Activated CD8-positive, alpha-beta T cell treated with anti-CD3 and anti-CD28 coated beads for 36 hours (primary cell): ENCODE results near the gene ATG9B. TPM values are rescaled to one million over a fixed set of nuclear protein-coding genes. Genes with fewer than 3 reads are reported as not detected.

Experiments
- ATAC-seq: fragments of 200-7000 bp; cut with Tn5 transposase; one replicate; pipeline ENCODE4 v1.10.0; 2021; ENCODE audit warnings: mild to moderate bottlenecking, moderate library complexity
- CTCF ChIA-PET: fragments of 350-600 bp; sonication (Branson Sonifier 250); formaldehyde crosslinking; loops from one replicate; lab custom pipeline; 2021; ENCODE audit warnings: antibody characterized with exemption; lab: Charles Lee
- POLR2A ChIA-PET: fragments of 350-600 bp; sonication (Branson Sonifier 250); formaldehyde crosslinking; loops from one replicate; lab custom pipeline; 2021; ENCODE audit warnings: antibody characterized with exemption; lab: Charles Lee
- DNase-seq: peaks from one replicate; pipeline ENCODE4 v3.0.0-alpha.2; 2020
- H3K27ac Mint-ChIP-seq: one replicate; pipeline ENCODE4 v1.8.0; 2021; ENCODE audit warnings: mild to moderate bottlenecking, mixed read lengths
- H3K27me3 Mint-ChIP-seq: one replicate; pipeline ENCODE4 v1.8.0; 2021; ENCODE audit warnings: mixed read lengths
- H3K36me3 Mint-ChIP-seq: one replicate; pipeline ENCODE4 v1.8.0; 2021; ENCODE audit warnings: low read depth, mixed read lengths
- H3K4me1 Mint-ChIP-seq: one replicate; pipeline ENCODE4 v1.8.0; 2021; ENCODE audit warnings: low read depth, mixed read lengths
- H3K4me3 Mint-ChIP-seq: one replicate; pipeline ENCODE4 v1.8.0; 2021; ENCODE audit warnings: mild to moderate bottlenecking, moderate library complexity, mixed read lengths
- H3K9me3 Mint-ChIP-seq: one replicate; pipeline ENCODE4 v1.8.0; 2021; ENCODE audit warnings: mixed read lengths
- CTCF ChIP-seq: fragments of 200-600 bp; IDR thresholded peaks from one replicate; pipeline ENCODE4 v1.8.0; 2022; ENCODE audit warnings: antibody characterized with exemption, mild to moderate bottlenecking
- intact Hi-C: fragments of 100-400 bp; cut with micrococcal nuclease; formaldehyde crosslinking; loops from one replicate; pipeline ENCODE4 v1.10.0; 2022
- total RNA-seq, 2 experiments: library from RNA; stranded (reverse); gene quantifications; one replicate each; pipeline ENCODE4 v1.2.3, GENCODE V29; 2021

ATG9B gene
- total RNA-seq, 2 experiments from 2014 or later = 12.6 to 14.0 TPM

GRCh38 chr7:151020231-151020630 is 4.1 kb downstream of the ATG9B start:
- Mint-ChIP-seq H3K4me3 (no peak overlapping the region), H3K4me1 (peaks cover 34% of the 10 kb centered on the region), H3K27ac (no peak overlapping the region), H3K27me3 (peaks cover 10% of the 10 kb centered on the region), H3K36me3 (peaks cover 3% of the 10 kb centered on the region), H3K9me3 (no peaks in the 10 kb centered on the region)
- CTCF ChIA-PET = interaction anchor here (2.7 to 8.6 kb wide), 4 partner anchors 9 to 122 kb away, joined by 15 to 73 read pairs (median 23); partner anchors contain the start of gene ABCB8
- TF ChIP-seq CTCF = no peak
- intact Hi-C loops = no loop called here
- POLR2A ChIA-PET = interaction anchor here (0.5 to 3.5 kb wide), 5 partner anchors 8 to 111 kb away, joined by 3 to 20 read pairs (median 3); partner anchors contain the start of gene ABCB8
- no peak for ATAC-seq
- no peak for DNase-seq

GRCh38 chr7:151019130-151019447 is 5.2 kb downstream of the ATG9B start:
- peaks cover 10% of the 10 kb centered on the region for H3K36me3 Mint-ChIP-seq
- no peak for TF ChIP-seq CTCF
- H3K27ac Mint-ChIP-seq = peak overlapping the region; percentile 76
- peaks cover 10% of the 10 kb centered on the region for H3K27me3 Mint-ChIP-seq
- H3K9me3 Mint-ChIP-seq = no peaks in the 10 kb centered on the region
- ChIA-PET CTCF (interaction anchor here (0.6 to 8.6 kb wide), 26 partner anchors 10 to 504 kb away, joined by 3 to 73 read pairs (median 5); partner anchors contain the start of genes ABCB8 and GIMAP7), POLR2A (interaction anchor here (0.7 to 3.5 kb wide), 6 partner anchors 9 to 280 kb away, joined by 3 to 20 read pairs (median 3); partner anchors contain the start of genes ABCB8 and ABCF2)
- H3K4me3 Mint-ChIP-seq = peak overlapping the region; percentile 79
- ATAC-seq = no peak
- no peak for DNase-seq
- intact Hi-C loops = no loop called here
- peaks cover 44% of the 10 kb centered on the region for H3K4me1 Mint-ChIP-seq

GRCh38 chr7:151018421-151019129 is 5.7 kb downstream of the ATG9B start:
- POLR2A ChIA-PET = interaction anchor here (0.6 to 3.5 kb wide), 8 partner anchors 10 to 487 kb away, joined by 3 to 20 read pairs (median 3); partner anchors contain the start of genes ABCB8 and ABCF2
- H3K4me1 Mint-ChIP-seq = peaks cover 49% of the 10 kb centered on the region

DNA sequence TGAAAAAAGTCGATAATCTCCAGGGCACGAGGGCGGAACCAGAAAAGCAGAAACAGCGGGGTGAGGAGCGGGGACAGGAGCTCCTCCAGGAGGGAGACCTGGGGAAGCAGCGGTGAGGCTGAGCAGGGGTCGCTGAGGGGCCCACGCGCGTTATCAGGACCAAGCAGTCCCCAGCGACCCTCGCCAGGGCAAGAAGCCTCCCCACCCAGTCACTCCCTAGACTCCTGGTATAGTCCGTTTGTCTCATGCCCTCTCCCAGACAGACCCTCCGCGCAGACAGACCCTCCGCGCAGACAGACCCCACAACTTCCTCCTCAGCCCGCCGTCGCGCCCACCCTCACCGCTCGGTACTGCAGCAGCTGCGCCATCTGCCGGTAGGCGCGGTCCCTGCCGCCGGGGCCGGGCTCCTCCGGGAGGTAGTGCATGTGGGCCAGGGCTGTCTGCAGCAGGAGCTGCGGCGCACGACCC is 6.3 kb downstream of the ATG9B start:
- peak; percentile 89 for DNase-seq
- peak overlapping the region; percentile 75 for H3K27ac Mint-ChIP-seq
- peaks cover 10% of the 10 kb centered on the region for H3K27me3 Mint-ChIP-seq
- TF ChIP-seq CTCF = peak; percentile 99
- intact Hi-C loops = no loop called here
- H3K9me3 Mint-ChIP-seq = no peaks in the 10 kb centered on the region
- CTCF ChIA-PET = interaction anchor here (0.7 to 8.6 kb wide), 28 partner anchors 9 to 130 kb away, joined by 3 to 73 read pairs (median 5); partner anchors contain the start of genes ABCB8, CDK5 and FASTK
- peak overlapping the region; percentile 79 for H3K4me3 Mint-ChIP-seq
- peak; percentile 71 for ATAC-seq
- H3K36me3 Mint-ChIP-seq = peaks cover 14% of the 10 kb centered on the region
- H3K4me1 Mint-ChIP-seq = peaks cover 52% of the 10 kb centered on the region
- POLR2A ChIA-PET = interaction anchor here (0.6 to 3.5 kb wide), 4 partner anchors 9 to 486 kb away, joined by 3 to 20 read pairs (median 12); partner anchors contain the start of gene ABCB8

More at GRCh38 chr7:151018421-151019129, 5.7 kb downstream of the ATG9B start:
- Mint-ChIP-seq H3K27ac (peak overlapping the region; percentile 76), H3K27me3 (peaks cover 10% of the 10 kb centered on the region), H3K4me3 (peak overlapping the region; percentile 79), H3K9me3 (no peaks in the 10 kb centered on the region), H3K36me3 (peaks cover 14% of the 10 kb centered on the region)
- peak; percentile 68 for TF ChIP-seq CTCF
- DNase-seq (peak; percentile 68), ATAC-seq (peak; percentile 40)
- intact Hi-C loops = no loop called here
- CTCF ChIA-PET = interaction anchor here (0.6 to 8.6 kb wide), 31 partner anchors 10 to 504 kb away, joined by 3 to 73 read pairs (median 4); partner anchors contain the start of genes ABCB8, CDK5 and GIMAP7
